ENCODE results near the gene HOXC5. TPM values are rescaled to one million over a fixed set of nuclear protein-coding genes. Genes with fewer than 3 reads are reported as not detected.
A peak's percentile ranks its signal among the peaks of the same experiment; 100 is the strongest.

The HOXC5 gene
- total and polyA plus RNA-seq, 9 donors: 1.8 to 11.0 (median 2.9) TPM

GRCh38 chr12:54037360-54038283 lies 4.8 kb downstream of the HOXC5 start:
- intact Hi-C loops (cut with DNase I): loop anchor here in 3 of 4 donors (5.0 to 10.0 kb wide), 2 partner anchors 87 to 90 kb away; no protein-coding TSS in a partner anchor
- Histone ChIP-seq H3K4me3 (no peak overlapping the region), H3K4me1 (ENCODE audit: insufficient read depth) (peaks cover 22% of the 10 kb centered on the region), H3K27ac (peak overlapping the region in 1 of 2 donors; percentile 86), H3K9me3 (no peaks in the 10 kb centered on the region), H3K27me3 (no peaks in the 10 kb centered on the region), H3K36me3 (no peaks in the 10 kb centered on the region)
- no peak for TF ChIP-seq EP300 (IDR thresholded peaks at IDR 0.05)
- TF ChIP-seq POLR2A (IDR thresholded peaks at IDR 0.05): no peak
- TF ChIP-seq CTCF (IDR thresholded peaks at IDR 0.05): no peak
- DNase-seq: peak in 2 of 5 donors; percentile 18 to 32
- WGBS, 3 donors: 21 to 48% (median 31%) methylated on average over 14 of the region's 14 CpGs

DNA sequence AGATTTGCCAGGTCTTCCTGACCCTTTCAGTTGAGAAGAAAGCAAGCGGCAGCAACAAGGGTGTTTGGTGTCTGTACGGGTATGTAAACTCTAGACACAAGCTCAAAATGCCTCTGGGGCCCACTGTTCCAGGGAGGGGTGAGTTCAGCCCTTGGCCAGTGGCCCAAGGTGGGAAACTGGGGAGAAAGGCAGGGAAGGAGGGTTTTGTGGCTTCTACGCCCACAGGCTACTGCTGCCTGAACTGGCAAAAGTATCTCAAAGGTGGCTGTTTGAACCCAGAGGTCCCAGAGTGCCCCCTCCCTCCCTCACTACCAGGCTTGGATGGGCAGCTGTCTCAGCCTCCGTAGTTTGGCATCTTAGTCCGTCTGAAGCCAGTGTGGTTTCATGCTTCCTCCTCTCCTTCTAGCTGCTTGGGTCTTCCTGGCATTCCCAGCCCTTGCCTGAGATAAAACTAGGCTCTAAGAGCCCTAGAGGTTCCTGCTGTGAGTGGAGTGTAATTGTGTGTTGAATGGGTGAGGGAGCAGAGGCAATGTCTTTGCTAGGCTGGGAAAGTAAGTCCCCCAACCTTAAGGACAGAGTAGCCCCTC lies 5.5 kb downstream of the HOXC5 start:
- no peak for TF ChIP-seq EP300 (IDR thresholded peaks at IDR 0.05)
- no peak for TF ChIP-seq POLR2A (IDR thresholded peaks at IDR 0.05)
- TF ChIP-seq CTCF (IDR thresholded peaks at IDR 0.05): no peak
- 9 to 18% (median 17%) methylated on average over 5 of the region's 5 CpGs for WGBS, 3 donors
- intact Hi-C loops (cut with DNase I): loop anchor here in 3 of 4 donors (5.0 to 10.0 kb wide), 2 partner anchors 86 to 89 kb away; no protein-coding TSS in a partner anchor

DNA sequence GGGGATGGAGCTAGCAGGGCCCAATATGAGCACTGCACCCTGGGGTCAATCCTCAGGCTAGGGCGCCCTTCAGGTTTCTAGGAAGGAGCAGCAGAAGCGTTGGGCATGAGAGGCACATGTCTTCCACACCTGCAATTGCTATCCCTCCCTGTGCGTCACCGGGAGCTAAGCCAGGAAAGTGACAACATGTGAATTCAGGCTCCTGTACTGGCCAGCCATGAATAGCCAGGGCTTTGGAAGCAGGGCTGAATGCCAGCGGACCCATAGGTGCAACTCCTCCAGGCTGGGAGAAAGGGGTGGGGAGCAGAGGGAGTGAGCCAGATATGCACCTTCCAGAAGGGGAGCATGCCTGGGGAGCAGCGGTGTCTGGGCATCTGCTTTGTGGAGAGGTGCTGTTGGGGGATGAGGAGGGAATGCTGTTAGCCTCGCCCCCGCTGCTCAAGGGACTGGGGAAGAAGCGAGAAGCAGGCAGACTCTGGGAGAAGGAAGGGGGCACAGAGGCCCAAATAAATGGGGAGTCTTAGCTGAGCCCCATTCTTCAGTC lies 6.1 kb downstream of the HOXC5 start:
- peak overlapping the region in 1 of 2 donors; percentile 86 for H3K27ac ChIP-seq
- intact Hi-C loops (cut with DNase I): loop anchor here in 3 of 4 donors (5.0 to 10.0 kb wide), 2 partner anchors 86 to 88 kb away; no protein-coding TSS in a partner anchor

More for the DNA sequence above, 5.5 kb downstream of the HOXC5 start:
- Histone ChIP-seq H3K27me3 (no peaks in the 10 kb centered on the region), H3K9me3 (no peaks in the 10 kb centered on the region), H3K36me3 (no peaks in the 10 kb centered on the region), H3K27ac (peak overlapping the region; percentile 22 to 86), H3K4me1 (ENCODE audit: insufficient read depth) (peaks cover 26% of the 10 kb centered on the region), H3K4me3 (no peak overlapping the region)
- DNase-seq: peak; percentile 31 to 69 (median 45)

More for the DNA sequence above, 6.1 kb downstream of the HOXC5 start:
- Histone ChIP-seq H3K4me3 (no peak overlapping the region), H3K9me3 (no peaks in the 10 kb centered on the region), H3K27me3 (no peaks in the 10 kb centered on the region), H3K36me3 (no peaks in the 10 kb centered on the region), H3K4me1 (ENCODE audit: insufficient read depth) (peaks cover 26% of the 10 kb centered on the region)
- WGBS, 3 donors: 30 to 37% (median 37%) methylated on average over 8 to 9 of the region's 9 CpGs
- peak; percentile 62 to 75 (median 70) for DNase-seq
- TF ChIP-seq POLR2A (IDR thresholded peaks at IDR 0.05) (no peak), EP300 (IDR thresholded peaks at IDR 0.05) (no peak), CTCF (IDR thresholded peaks at IDR 0.05) (no peak)
